HepG2 (cell line): ENCODE data around the gene MMP25. TPM values are rescaled to one million over a fixed set of nuclear protein-coding genes. Genes with fewer than 3 reads are reported as not detected.
A peak's percentile ranks its signal among the peaks of the same experiment; 100 is the strongest.

Experiments
- ATAC-seq: fragments of 200-7000 bp; cut with Tn5 transposase; 3 replicates; pipeline ENCODE4 v1.9.1; 2020; ENCODE audit warnings: mild to moderate bottlenecking, moderate library complexity
- BruUV-seq: library from RNA; stranded (reverse); fragments of 400-500 nt; replicated peaks from 2 replicates; lab custom pipeline; 2021; lab: Mats Ljungman, UMichigan
- CTCF ChIA-PET: fragments of 300-600 bp; formaldehyde crosslinking; extraction: SDS; loops from one replicate; lab custom pipeline; 2021; ENCODE audit warnings: low total read pairs, inconsistent platforms, low intra/inter-chr PET ratio; lab: Yijun Ruan, JAX
- POLR2A ChIA-PET: fragments of 350-600 bp; sonication (Branson Sonifier 250); formaldehyde crosslinking; loops from one replicate; lab custom pipeline; 2020; ENCODE audit warnings: antibody characterized with exemption, inconsistent platforms; lab: Yijun Ruan, JAX
- DNase-seq: peaks from one replicate; pipeline ENCODE4 v3.0.0-alpha.2; 2015; ENCODE audit warnings: low spot score
- FAIRE-seq: peaks from 3 replicates; lab custom pipeline; 2011; peaks lifted over from hg19 to GRCh38; lab: Jason Lieb, UNC
- H2AFZ ChIP-seq: one replicate; pipeline ENCODE4 v1.6.1; 2011; ENCODE audit warnings: low read length, inconsistent platforms
- H3K27ac ChIP-seq: fragments of 300-600 bp; 3 replicates; pipeline ENCODE4 v1.8.0; 2011; ENCODE audit warnings: mixed run types, mild to moderate bottlenecking, mixed read lengths, low read length, inconsistent platforms; ENCODE audit not compliant: insufficient read depth; ENCODE audit errors: extremely low read length
- H3K27me3 ChIP-seq, 2 experiments: fragments of 200-600 bp in 1 of 2; 2 replicates in 1 of 2; 3 replicates in 1 of 2; pipeline versions ENCODE4 v1.6.0 to v1.8.0; 2011; ENCODE audit warnings: low read length in 2 of 2, mild to moderate bottlenecking in 2 of 2, moderate library complexity in 2 of 2, inconsistent platforms in 1 of 2; ENCODE audit not compliant: insufficient read depth in 2 of 2, control insufficient read depth in 1 of 2
- H3K36me3 ChIP-seq, 2 experiments: fragments of 200-600 bp in 1 of 2; replicated peaks in 1 of 2; 2 replicates in 1 of 2; 3 replicates in 1 of 2; pipeline versions ENCODE4 v1.5.1 to v1.8.0; 2011; ENCODE audit warnings: low read length in 2 of 2, inconsistent platforms in 1 of 2; ENCODE audit not compliant: insufficient read depth in 2 of 2, control insufficient read depth in 1 of 2
- H3K4me1 ChIP-seq: 2 replicates; pipeline ENCODE4 v1.5.1; 2012; ENCODE audit warnings: low read length, inconsistent platforms; ENCODE audit not compliant: insufficient read depth
- H3K4me2 ChIP-seq: 2 replicates; pipeline ENCODE4 v1.6.0; 2011; ENCODE audit warnings: low read depth, low read length, inconsistent platforms
- H3K4me3 ChIP-seq, 3 experiments: fragments of 200-600 bp in 1 of 3; sonication (generic), shearing (Covaris generic) in 1 of 3; replicated peaks in 1 of 3; 2 replicates each; pipeline ENCODE4 v1.5.1; 2011 to 2016; ENCODE audit warnings: low read length in 3 of 3, inconsistent platforms in 2 of 3, low read depth in 2 of 3, mild to moderate bottlenecking in 2 of 3, control low read depth in 1 of 3, mixed read lengths in 1 of 3; ENCODE audit not compliant: insufficient read depth in 1 of 3
- H3K79me2 ChIP-seq: one replicate; pipeline ENCODE4 v1.6.1; 2011; ENCODE audit warnings: low read length, inconsistent platforms; ENCODE audit not compliant: insufficient read depth
- H3K9ac ChIP-seq: 2 replicates; pipeline ENCODE4 v1.6.0; 2011; ENCODE audit warnings: mild to moderate bottlenecking, low read depth, low read length, inconsistent platforms; ENCODE audit not compliant: insufficient read depth
- H3K9me3 ChIP-seq: 2 replicates; pipeline ENCODE4 v1.5.1; 2012; ENCODE audit warnings: mild to moderate bottlenecking, low read length
- H4K20me1 ChIP-seq: 2 replicates; pipeline ENCODE4 v1.6.0; 2011; ENCODE audit warnings: inconsistent platforms, mild to moderate bottlenecking, low read length, moderate library complexity; ENCODE audit not compliant: insufficient read depth
- ISX ChIP-seq: sonication (generic); formaldehyde crosslinking; conservative IDR thresholded peaks from 2 replicates; pipeline ENCODE4 v1.5.0; 2020; ENCODE audit warnings: missing genetic modification reagents
- KLF11 ChIP-seq: IDR thresholded peaks from 2 replicates; pipeline ENCODE4 v1.6.1; 2016; ENCODE audit warnings: missing compliant biosample characterization
- MIXL1 ChIP-seq: IDR thresholded peaks from 2 replicates; pipeline ENCODE4 v1.6.1; 2016
- NFRKB ChIP-seq: fragments of 450-650 bp; IDR thresholded peaks from 2 replicates; pipeline ENCODE4 v1.6.1; 2017
- TOE1 ChIP-seq: sonication (generic); formaldehyde crosslinking; IDR thresholded peaks from 2 replicates; pipeline ENCODE4 v1.4.0; 2020; ENCODE audit warnings: mild to moderate bottlenecking, missing genetic modification reagents
- YEATS2 ChIP-seq: sonication (generic); formaldehyde crosslinking; IDR thresholded peaks from 2 replicates; pipeline ENCODE4 v1.4.0; 2020; ENCODE audit warnings: missing genetic modification reagents, borderline replicate concordance
- ZKSCAN1 ChIP-seq: fragments of 150-350 bp; IDR thresholded peaks from 2 replicates; pipeline ENCODE4 v1.6.1; 2014; ENCODE audit warnings: low read length
- ZNF143 ChIP-seq: sonication (generic); formaldehyde crosslinking; IDR thresholded peaks from 2 replicates; pipeline ENCODE4 v1.4.0; 2020; ENCODE audit warnings: missing genetic modification reagents
- ZNF17 ChIP-seq: sonication (generic); formaldehyde crosslinking; IDR thresholded peaks from 2 replicates; pipeline ENCODE4 v1.5.0; 2020; ENCODE audit warnings: mild to moderate bottlenecking, missing genetic modification reagents
- ZNF234 ChIP-seq: sonication (generic); formaldehyde crosslinking; conservative IDR thresholded peaks from 2 replicates; pipeline ENCODE4 v1.5.1; 2020; ENCODE audit warnings: mild to moderate bottlenecking, missing genetic modification reagents
- ZNF335 ChIP-seq: sonication (generic); formaldehyde crosslinking; IDR thresholded peaks from 2 replicates; pipeline ENCODE4 v1.4.0; 2020; ENCODE audit warnings: missing genetic modification reagents
- ZNF496 ChIP-seq: sonication (generic); formaldehyde crosslinking; IDR thresholded peaks from 2 replicates; pipeline ENCODE4 v1.8.1; 2023; ENCODE audit warnings: mild to moderate bottlenecking, moderate library complexity, missing genetic modification reagents; ENCODE audit not compliant: insufficient replicate concordance
- ZNF552 ChIP-seq: sonication (generic); formaldehyde crosslinking; IDR thresholded peaks from 2 replicates; pipeline ENCODE4 v1.9.0; 2022; ENCODE audit warnings: missing genetic modification reagents, mild to moderate bottlenecking, borderline replicate concordance
- ZNF574 ChIP-seq: sonication (generic); formaldehyde crosslinking; IDR thresholded peaks from 2 replicates; pipeline ENCODE4 v1.4.0; 2020; ENCODE audit warnings: missing genetic modification reagents
- ZNF644 ChIP-seq: IDR thresholded peaks from 2 replicates; pipeline ENCODE4 v1.6.1; 2016; ENCODE audit warnings: low read depth
- ZNF670 ChIP-seq: sonication (generic); formaldehyde crosslinking; IDR thresholded peaks from 2 replicates; pipeline ENCODE4 v1.8.0; 2022; ENCODE audit warnings: mild to moderate bottlenecking, missing genetic modification reagents, borderline replicate concordance
- WGBS: methylation state at CpG from one replicate; pipeline ENCODE4 v1.1.6; 2017; ENCODE audit warnings: low lambda C conversion rate; 5-methylcytosine and 5-hydroxymethylcytosine counted together
- in situ Hi-C: cut with HindIII; loops from 2 replicates; pipeline ENCODE4 v1.10.0; 2017; ENCODE audit warnings: low pct_unique_long_range_greater_than_20kb; ENCODE audit not compliant: extremely low pct_ligation_motif_present
- intact Hi-C: fragments of 100-400 bp; cut with micrococcal nuclease; formaldehyde crosslinking; loops from one replicate; pipeline ENCODE4 v1.10.0; 2022; ENCODE audit not compliant: unreplicated experiment
- polyA plus RNA-seq, 8 experiments: library from polyadenylated mRNA; depleted of rRNA in 3 of 8; stranded (reverse) in 7 of 8; unstranded in 1 of 8; fragments of >200 nt; fragmentation: Illumina TruSeq in 4 of 8; extraction: Trizol in 4 of 8; gene quantifications; 2 replicates each; pipeline versions ENCODE4 v1.2.1 to v1.2.3, GENCODE V29; 2011 to 2016; ENCODE audit warnings: low read depth in 4 of 8, missing spikeins in 1 of 8, mixed read lengths in 1 of 8; ENCODE audit not compliant: insufficient read depth in 1 of 8
- total RNA-seq, 5 experiments: library from RNA; depleted of rRNA; stranded (reverse); fragments of >200 nt; fragmentation: Illumina TruSeq; extraction: Trizol; gene quantifications; 2 replicates each; pipeline ENCODE4 v1.2.3, GENCODE V29; 2016; ENCODE audit warnings: low read depth in 1 of 5
- TF ChIP-seq, protein P1 (sequence below): sonication (generic); formaldehyde crosslinking; IDR thresholded peaks from 2 replicates; pipeline ENCODE4 v1.8.0; 2022; ENCODE audit warnings: mild to moderate bottlenecking, missing genetic modification reagents, moderate library complexity
- TF ChIP-seq, protein P2 (sequence below): sonication (generic); formaldehyde crosslinking; IDR thresholded peaks from 2 replicates; pipeline ENCODE4 v1.4.0; 2020; ENCODE audit warnings: missing genetic modification reagents

Gene MMP25
- total and polyA plus RNA-seq, 2 of the 13 experiments (the other 11 are each of a cell fraction or from before 2014, with no cell fraction given), result 0.04 to 0.08 TPM

DNA sequence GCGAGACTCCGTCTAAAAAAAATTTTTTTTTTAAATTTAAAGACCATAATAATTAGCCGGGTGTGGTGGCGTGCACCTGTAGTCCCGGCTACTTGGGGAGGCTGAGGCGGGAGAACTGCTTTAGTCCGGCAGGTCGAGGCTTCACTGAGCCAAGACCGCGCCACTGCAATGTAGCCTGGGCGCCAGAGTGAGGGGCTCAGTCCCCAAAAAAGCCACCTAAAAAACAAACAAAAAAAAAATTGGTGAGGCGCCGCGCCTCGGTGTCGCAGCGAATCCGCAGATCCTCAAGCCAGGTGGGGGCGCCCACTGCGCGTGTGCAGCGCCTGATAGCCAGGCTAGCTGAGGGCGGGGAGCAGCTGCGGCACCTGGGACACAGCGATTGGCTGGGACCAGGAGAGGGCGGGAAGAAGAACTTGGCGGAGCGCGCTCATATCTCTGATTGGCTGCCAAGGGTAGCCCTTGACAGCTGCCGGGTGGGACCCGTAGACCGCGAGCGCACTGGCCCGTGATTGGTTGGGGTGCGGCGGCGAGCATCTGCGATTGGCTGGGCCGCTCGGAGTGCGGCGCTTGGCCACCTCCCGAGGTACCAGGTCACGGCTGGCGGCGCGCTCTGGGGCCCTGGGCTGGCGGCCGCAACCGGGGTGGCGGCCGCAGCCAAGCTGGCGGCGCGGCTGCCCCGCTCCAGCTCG is 42.6 kb upstream of the MMP25 start:
- Histone ChIP-seq H3K27ac (no peak overlapping the region), H2AFZ (no peak overlapping the region), H3K79me2 (no peaks in the 10 kb centered on the region), H3K36me3 (no peaks in the 10 kb centered on the region), H3K9me3 (no peaks in the 10 kb centered on the region), H3K4me3 (peak overlapping the region in 2 of 3 experiments; percentile 27 to 46; a peak in 2 of 6 replicates), H3K4me1 (peaks cover 49% of the 10 kb centered on the region), H4K20me1 (no peaks in the 10 kb centered on the region), H3K4me2 (no peak overlapping the region; the same call in 1 of the 2 replicates), H3K9ac (no peak overlapping the region), H3K27me3 (no peaks in the 10 kb centered on the region)
- intact Hi-C loops, result loop anchor here (1.0 kb wide), 1 partner anchor 21 kb away; the partner anchor contains the start of gene THOC6
- 14% methylated on average over 35 of the region's 58 CpGs for WGBS
- ChIA-PET POLR2A (interaction anchor here (0.7 to 14.2 kb wide), 7 partner anchors 9 to 98 kb away, joined by 3 to 750 read pairs (median 5); partner anchors contain the start of genes CLDN6, CLDN9, HCFC1R1 and IL32), CTCF (interaction anchor here (0.8 to 1.7 kb wide), 3 partner anchors 17 to 28 kb away, joined by 3 to 11 read pairs (median 4); no protein-coding TSS in a partner anchor)
- FAIRE-seq (peak; percentile 76), ATAC-seq (peak; percentile 91), DNase-seq (peak; percentile 97)
- no TSS peak for BruUV-seq
- in situ Hi-C loops, result no loop called here
- no peak for TF ChIP-seq ZNF644 (CRISPR knock-in tag)
- TF ChIP-seq, protein P1, sequence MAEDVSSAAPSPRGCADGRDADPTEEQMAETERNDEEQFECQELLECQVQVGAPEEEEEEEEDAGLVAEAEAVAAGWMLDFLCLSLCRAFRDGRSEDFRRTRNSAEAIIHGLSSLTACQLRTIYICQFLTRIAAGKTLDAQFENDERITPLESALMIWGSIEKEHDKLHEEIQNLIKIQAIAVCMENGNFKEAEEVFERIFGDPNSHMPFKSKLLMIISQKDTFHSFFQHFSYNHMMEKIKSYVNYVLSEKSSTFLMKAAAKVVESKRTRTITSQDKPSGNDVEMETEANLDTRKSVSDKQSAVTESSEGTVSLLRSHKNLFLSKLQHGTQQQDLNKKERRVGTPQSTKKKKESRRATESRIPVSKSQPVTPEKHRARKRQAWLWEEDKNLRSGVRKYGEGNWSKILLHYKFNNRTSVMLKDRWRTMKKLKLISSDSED, result no peak
- no peak for TF ChIP-seq NFRKB
- TF ChIP-seq KLF11 (CRISPR knock-in tag), result 0 out of 2 replicates have a peak, but pooled peaks have one; percentile 55
- no peak for TF ChIP-seq ZNF234 (CRISPR knock-in tag)
- TF ChIP-seq ZNF496 (CRISPR knock-in tag), result no peak
- no peak for TF ChIP-seq ZNF552
- TF ChIP-seq ZKSCAN1, result no peak
- TF ChIP-seq ISX (CRISPR knock-in tag), result no peak
- peak; percentile 79; the same call in 1 of the 2 replicates for TF ChIP-seq YEATS2
- TF ChIP-seq ZNF574 (CRISPR knock-in tag), result peak; percentile 49
- TF ChIP-seq ZNF670, result no peak
- 0 out of 2 replicates have a peak, but pooled peaks have one; percentile 29 for TF ChIP-seq ZNF335 (CRISPR knock-in tag)
- no peak for TF ChIP-seq TOE1 (CRISPR knock-in tag)
- peak; percentile 72 for TF ChIP-seq ZNF143 (CRISPR knock-in tag)
- TF ChIP-seq, protein P2, sequence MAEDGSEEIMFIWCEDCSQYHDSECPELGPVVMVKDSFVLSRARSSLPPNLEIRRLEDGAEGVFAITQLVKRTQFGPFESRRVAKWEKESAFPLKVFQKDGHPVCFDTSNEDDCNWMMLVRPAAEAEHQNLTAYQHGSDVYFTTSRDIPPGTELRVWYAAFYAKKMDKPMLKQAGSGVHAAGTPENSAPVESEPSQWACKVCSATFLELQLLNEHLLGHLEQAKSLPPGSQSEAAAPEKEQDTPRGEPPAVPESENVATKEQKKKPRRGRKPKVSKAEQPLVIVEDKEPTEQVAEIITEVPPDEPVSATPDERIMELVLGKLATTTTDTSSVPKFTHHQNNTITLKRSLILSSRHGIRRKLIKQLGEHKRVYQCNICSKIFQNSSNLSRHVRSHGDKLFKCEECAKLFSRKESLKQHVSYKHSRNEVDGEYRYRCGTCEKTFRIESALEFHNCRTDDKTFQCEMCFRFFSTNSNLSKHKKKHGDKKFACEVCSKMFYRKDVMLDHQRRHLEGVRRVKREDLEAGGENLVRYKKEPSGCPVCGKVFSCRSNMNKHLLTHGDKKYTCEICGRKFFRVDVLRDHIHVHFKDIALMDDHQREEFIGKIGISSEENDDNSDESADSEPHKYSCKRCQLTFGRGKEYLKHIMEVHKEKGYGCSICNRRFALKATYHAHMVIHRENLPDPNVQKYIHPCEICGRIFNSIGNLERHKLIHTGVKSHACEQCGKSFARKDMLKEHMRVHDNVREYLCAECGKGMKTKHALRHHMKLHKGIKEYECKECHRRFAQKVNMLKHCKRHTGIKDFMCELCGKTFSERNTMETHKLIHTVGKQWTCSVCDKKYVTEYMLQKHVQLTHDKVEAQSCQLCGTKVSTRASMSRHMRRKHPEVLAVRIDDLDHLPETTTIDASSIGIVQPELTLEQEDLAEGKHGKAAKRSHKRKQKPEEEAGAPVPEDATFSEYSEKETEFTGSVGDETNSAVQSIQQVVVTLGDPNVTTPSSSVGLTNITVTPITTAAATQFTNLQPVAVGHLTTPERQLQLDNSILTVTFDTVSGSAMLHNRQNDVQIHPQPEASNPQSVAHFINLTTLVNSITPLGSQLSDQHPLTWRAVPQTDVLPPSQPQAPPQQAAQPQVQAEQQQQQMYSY, result no peak
- peak; percentile 38; the same call in 1 of the 2 replicates for TF ChIP-seq MIXL1
- TF ChIP-seq ZNF17 (CRISPR knock-in tag), result no peak
